A204.1 (cell line): Measurements from ENCODE around the gene EIF4G3.
"Not testable (repeated sequence)": the region's sequence is repeated elsewhere in the genome, so short reads cannot be mapped to it uniquely, and the experiment has no call there.

Experiments
- FAIRE-seq: peaks from 2 replicates; lab custom pipeline; 2012; peaks lifted over from hg19 to GRCh38; lab: Jason Lieb, UNC

Gene EIF4G3

GRCh38 chr1:20870718-20871117 is 306.0 kb downstream of the EIF4G3 start:
- FAIRE-seq = no peak

GRCh38 chr1:20868263-20868662 is 308.4 kb downstream of the EIF4G3 start:
- FAIRE-seq = no peak

- no peak for FAIRE-seq
Observed at GRCh38 chr1:20867847-20868246, 308.9 kb downstream of the EIF4G3 start.

GRCh38 chr1:20867062-20867461 is 309.6 kb downstream of the EIF4G3 start:
- FAIRE-seq = no peak

- FAIRE-seq = no peak
Observed at GRCh38 chr1:20865001-20865400, 311.7 kb downstream of the EIF4G3 start.

- FAIRE-seq = no peak
Observed at GRCh38 chr1:20854529-20854928, 322.2 kb downstream of the EIF4G3 start.

GRCh38 chr1:20851791-20852190 is 324.9 kb downstream of the EIF4G3 start:
- not testable (repeated sequence) for FAIRE-seq

GRCh38 chr1:20850021-20850420 is 326.7 kb downstream of the EIF4G3 start:
- no peak for FAIRE-seq

GRCh38 chr1:20849100-20849499 is 327.6 kb downstream of the EIF4G3 start:
- no peak for FAIRE-seq

- no peak for FAIRE-seq
Observed at GRCh38 chr1:20848162-20848561, 328.5 kb downstream of the EIF4G3 start.

GRCh38 chr1:20847611-20848080 is 329.1 kb downstream of the EIF4G3 start:
- no peak for FAIRE-seq

- FAIRE-seq = no peak
Observed at GRCh38 chr1:20846461-20847374, 330.0 kb downstream of the EIF4G3 start.

GRCh38 chr1:20840731-20841130 is 336.0 kb downstream of the EIF4G3 start:
- no peak for FAIRE-seq

GRCh38 chr1:20837554-20838192 is 339.0 kb downstream of the EIF4G3 start:
- FAIRE-seq = no peak

GRCh38 chr1:20836230-20836629 is 340.5 kb downstream of the EIF4G3 start:
- FAIRE-seq = no peak

GRCh38 chr1:20834780-20835179 is 341.9 kb downstream of the EIF4G3 start:
- no peak for FAIRE-seq

- no peak for FAIRE-seq
Observed at GRCh38 chr1:20834192-20834591, 342.5 kb downstream of the EIF4G3 start.

GRCh38 chr1:20830378-20830777 is 346.3 kb downstream of the EIF4G3 start:
- no peak for FAIRE-seq

GRCh38 chr1:20829946-20830345 is 346.8 kb downstream of the EIF4G3 start:
- no peak for FAIRE-seq

- FAIRE-seq = no peak
Observed at GRCh38 chr1:20829531-20829930, 347.2 kb downstream of the EIF4G3 start.

GRCh38 chr1:20823845-20824244 is 352.9 kb downstream of the EIF4G3 start:
- no peak for FAIRE-seq

- FAIRE-seq = no peak
Observed at GRCh38 chr1:20821466-20821865, 355.2 kb downstream of the EIF4G3 start.

GRCh38 chr1:20819818-20820217 is 356.9 kb downstream of the EIF4G3 start:
- FAIRE-seq = no peak

- no peak for FAIRE-seq
Observed at GRCh38 chr1:20814534-20814871, 362.2 kb downstream of the EIF4G3 start.
